Putamen (tissue), 1 donor: ENCODE measurements around the gene CDKAL1.

Source experiments
- DNase-seq: peaks from one replicate; pipeline ENCODE4 v3.0.0-alpha.2; 2016; ENCODE audit warnings: low spot score

The CDKAL1 gene

GRCh38 chr6:20969551-20969950 is 435.3 kb downstream of the CDKAL1 start:
- DNase-seq: no peak

DNA sequence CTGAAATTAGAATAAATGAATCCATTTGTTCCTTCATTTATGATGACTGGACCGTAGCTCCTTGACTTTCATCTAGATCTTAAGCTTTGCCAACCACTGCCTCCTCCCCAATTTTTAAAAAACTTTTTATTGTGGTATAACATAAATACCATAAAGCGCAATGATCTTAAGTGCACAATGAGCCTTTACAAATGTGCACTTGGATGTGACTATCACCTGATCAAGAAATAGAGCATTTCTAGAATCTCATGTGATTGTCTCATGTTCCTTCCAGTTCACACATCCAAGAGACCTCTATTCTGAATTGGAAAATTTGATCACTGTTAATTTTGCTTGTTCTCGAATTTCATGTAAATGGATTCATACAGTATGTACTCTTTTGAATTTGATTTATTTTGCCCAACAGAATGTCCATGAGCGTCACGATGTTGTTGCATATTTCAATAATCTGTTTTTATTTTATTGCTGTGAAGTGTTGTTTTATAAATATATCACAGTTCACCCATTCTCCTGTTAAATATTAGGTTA is 442.2 kb downstream of the CDKAL1 start:
- no peak for DNase-seq

DNA sequence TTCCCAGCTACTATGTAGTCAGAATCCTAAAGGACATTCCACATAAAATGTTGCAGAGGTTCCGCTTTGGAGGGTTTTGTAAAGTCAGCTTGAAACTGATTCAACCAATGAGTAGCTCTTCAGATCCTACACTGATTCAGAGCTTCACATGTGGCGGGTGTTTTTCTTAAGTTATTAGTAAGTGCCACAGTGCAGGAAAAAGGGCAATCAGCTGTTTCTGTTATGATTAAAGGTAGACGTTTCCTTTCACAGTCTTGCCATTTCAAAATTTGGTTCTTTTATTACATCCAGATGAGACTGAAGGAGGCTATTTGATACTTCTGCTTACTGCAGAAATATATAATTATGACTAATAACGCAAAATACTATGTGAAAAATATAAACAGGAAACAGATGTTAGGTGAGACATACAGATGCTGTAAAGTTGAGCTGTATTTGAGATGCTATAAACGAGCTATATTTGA is 443.9 kb downstream of the CDKAL1 start:
- DNase-seq: no peak

GRCh38 chr6:20979076-20979475 is 444.8 kb downstream of the CDKAL1 start:
- DNase-seq: no peak

GRCh38 chr6:20983961-20984360 is 449.7 kb downstream of the CDKAL1 start:
- no peak for DNase-seq

GRCh38 chr6:20985821-20986220 is 451.6 kb downstream of the CDKAL1 start:
- no peak for DNase-seq

DNA sequence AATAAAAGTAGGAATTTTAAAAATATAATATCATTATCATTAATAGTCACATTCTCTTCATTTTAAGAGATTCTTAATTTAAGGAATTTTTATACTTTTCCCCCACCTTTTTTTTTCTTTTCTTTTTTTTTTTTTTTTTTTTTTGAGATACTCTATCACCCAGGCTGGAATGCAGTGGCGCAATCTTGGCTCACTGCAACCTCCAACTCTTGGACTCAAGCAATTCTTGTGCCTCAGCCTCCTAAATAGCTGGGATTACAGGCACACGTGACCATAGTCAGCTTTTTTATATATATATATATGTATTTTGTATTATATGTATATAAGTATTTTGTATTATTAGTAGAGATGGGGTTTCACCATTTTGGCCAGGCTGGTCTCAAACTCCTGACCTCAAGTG is 457.7 kb downstream of the CDKAL1 start:
- no peak for DNase-seq

- no peak for DNase-seq
Measured at GRCh38 chr6:20996099-20996498, 461.8 kb downstream of the CDKAL1 start.

DNA sequence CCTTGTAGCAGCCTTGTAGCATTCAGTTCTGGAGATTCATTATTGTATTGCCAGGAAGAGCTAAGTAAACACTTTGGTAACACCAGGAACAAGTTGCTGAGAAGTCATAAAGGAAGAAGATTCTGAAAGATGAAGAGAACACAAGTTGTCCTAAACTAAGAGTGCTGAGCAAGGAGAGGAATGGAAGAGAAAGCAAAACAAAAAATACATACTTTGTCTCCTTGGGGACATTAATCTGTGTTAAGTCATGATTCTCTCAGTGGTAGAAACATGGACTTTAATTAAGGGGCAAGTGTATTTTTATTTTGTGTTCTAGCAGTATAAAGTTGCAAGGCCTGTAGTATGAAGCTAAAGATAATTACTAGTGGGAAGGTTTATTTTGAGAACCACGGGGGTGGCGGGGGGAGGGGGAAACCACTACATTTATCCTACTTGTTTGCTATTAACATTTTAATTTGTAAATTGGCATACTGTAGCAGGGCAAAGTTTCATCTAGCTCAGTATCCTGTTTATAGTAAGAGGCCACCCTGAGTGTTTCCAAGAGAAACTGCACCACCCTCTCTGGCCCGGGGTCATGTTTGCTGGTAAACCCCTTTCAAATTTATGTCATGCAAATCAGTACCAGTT is 463.0 kb downstream of the CDKAL1 start:
- no peak for DNase-seq

- DNase-seq: no peak
Measured at GRCh38 chr6:20997770-20998147, 463.5 kb downstream of the CDKAL1 start.

DNA sequence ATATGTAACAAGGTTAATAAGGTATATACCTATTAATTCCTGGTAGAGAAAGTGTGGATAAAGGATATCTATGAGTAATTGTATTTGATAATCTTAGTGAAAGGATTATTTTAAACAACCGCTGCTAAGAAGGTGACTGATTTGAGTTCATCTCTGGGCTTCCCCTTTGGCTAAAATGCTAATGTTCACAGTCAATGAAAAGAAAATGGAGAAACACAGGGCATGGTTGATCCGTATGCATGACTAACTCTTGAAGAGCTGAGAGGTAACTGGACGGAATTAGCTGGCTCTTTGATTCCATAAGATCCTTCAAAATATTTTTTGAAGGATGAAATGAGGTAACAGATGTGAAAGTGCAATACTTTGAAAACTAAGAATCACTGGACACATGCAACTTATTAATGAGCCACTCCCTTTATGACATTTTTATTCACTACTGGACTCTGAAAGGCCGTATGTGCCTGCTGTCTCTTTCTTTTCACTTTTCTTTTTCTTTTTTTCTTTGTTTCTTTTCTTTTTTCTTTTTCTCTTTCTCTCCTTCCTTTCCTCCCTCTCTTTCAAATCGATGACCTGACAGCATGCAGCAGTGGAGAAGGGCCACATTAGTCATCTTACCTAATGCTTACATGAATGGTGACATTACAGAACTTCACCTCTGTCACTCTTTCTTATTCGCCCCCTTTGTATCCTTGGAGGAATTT is 464.6 kb downstream of the CDKAL1 start:
- DNase-seq: no peak

GRCh38 chr6:21000331-21000801 is 466.1 kb downstream of the CDKAL1 start:
- DNase-seq: no peak

DNA sequence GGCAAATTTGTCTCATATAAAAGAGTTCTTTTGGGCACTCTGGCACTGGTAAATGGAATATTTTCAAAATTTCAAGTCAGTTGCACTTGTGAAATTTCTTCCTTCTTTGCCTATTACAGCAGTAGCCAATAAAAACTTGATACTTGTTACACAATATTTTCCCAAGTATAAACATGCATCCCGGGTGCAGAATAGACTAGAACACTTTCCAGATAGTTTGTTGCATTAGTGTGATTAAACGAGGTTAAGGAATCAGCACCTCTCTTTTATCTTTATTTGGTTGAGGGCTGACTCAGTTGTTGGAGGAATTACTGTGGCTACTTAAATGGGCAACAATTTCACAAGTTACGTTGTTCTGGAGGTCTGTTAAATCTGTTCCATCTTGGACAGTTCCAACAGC is 467.5 kb downstream of the CDKAL1 start:
- DNase-seq: no peak

GRCh38 chr6:21003780-21004541 is 469.7 kb downstream of the CDKAL1 start:
- DNase-seq: no peak

DNA sequence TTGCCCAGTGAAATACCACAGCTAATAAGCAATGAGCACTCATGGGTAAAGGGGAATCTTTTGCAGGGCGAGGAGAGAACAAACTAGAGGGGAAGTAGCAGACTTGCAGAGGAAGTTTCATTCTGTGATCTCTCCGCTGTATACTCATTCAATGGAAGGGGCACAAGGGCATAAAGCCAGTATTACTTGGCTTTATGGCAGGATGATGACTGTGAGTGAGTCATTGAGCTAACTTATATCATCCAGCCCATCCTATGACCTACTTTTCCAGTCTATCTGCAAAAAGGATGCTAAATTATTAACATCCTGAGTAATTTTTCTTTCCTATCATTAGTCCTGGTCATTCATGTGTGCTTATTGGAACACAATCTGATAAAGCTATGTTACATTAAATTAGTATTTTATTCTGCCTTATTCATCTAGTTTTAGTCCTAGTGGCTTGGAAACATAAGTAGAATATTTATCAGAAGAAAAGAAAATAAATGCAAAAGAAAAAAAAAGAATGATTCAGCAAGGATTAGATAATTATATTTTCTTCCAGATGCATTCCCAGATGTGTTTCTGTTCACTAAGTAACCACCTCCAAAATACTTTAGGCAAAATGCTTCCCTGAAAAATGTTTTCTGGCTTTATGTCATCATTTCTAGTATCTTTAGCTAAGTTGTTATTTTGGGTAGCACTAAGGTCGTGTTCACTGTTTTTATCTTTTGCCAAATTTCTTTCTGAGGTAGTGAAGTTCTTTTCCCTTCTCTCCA is 471.7 kb downstream of the CDKAL1 start:
- no peak for DNase-seq

DNA sequence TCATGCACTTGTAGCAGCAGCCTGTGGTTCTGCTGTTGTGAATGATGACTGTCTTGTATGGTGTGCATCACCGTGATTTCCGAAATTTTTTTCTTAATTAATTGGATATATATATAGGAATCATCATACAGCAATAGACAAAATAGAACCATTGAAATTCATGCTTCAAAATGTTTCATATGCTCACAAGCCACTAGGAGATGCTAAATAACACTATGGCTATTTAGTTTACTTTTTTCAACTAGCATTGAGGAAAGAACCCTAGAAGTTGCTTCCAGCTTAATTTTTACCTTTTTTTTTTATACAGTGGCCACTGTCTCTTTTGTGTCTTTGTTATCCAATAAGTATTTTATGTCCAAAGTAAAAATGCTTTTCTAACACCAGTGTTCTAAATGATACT is 485.4 kb downstream of the CDKAL1 start:
- DNase-seq: no peak

GRCh38 chr6:21022343-21023107 is 488.3 kb downstream of the CDKAL1 start:
- no peak for DNase-seq

DNA sequence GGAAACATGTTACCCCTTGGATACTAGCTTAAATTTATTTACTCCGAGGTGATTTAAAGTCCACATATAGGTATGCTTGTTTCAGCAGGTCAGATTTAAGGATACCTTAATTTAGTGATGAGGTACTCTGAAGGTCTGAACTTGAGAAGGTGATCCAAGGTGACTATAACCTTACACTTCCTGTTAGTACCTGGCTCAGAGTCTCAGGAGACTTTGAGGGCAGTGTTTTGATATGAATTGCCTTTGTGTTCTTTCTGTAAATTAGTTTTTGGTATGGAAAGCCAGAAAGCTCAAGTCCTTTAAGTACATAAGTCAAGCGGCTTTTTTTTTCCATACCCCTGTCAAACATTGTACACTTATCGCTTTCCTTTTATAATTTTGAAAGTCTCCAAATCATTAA is 489.0 kb downstream of the CDKAL1 start:
- no peak for DNase-seq

DNA sequence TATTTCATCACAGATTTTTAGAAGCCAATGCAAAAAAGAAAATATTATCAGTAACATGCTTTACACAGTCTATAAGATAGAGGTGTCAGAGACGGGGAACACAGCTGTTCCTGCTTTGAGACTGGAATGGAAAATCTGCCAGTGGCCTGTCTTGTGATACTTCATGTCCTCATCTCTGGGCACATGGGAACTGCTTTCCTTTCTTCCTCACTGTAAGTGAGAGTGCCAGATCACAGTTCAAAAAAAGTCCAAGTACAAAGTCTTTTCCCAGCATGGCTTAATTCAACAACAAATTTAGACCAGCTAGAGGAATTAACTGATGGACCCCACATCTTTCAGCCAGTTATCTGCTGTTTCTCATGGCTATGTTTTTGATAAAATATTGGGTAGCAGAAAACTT is 490.4 kb downstream of the CDKAL1 start:
- no peak for DNase-seq

GRCh38 chr6:21026576-21027273 is 492.5 kb downstream of the CDKAL1 start:
- DNase-seq: no peak

- DNase-seq: no peak
Measured at GRCh38 chr6:21027507-21027906, 493.2 kb downstream of the CDKAL1 start.
